Right renal pelvis (tissue), 4 donors: Measurements from ENCODE around the gene RPS27A. TPM values are rescaled to one million over a fixed set of nuclear protein-coding genes. Genes with fewer than 3 reads are reported as not detected.
"Not testable (repeated sequence)": the region's sequence is repeated elsewhere in the genome, so short reads cannot be mapped to it uniquely, and the experiment has no call there.

ENCODE experiments used
- DNase-seq, 4 donors: peaks; one replicate each; pipeline ENCODE4 v3.0.0-alpha.2; 2013; ENCODE audit warnings: low read depth in 4 of 4, low spot score in 3 of 4, missing footprints in 1 of 4
- polyA plus RNA-seq, 4 donors: library from polyadenylated mRNA; unstranded; fragments of 120-200 nt; gene quantifications; one replicate each; pipeline ENCODE4 v1.2.1, GENCODE V29; 2013; ENCODE audit not compliant: insufficient read length in 4 of 4

RPS27A gene
- 1,000 to 10,000 TPM; 1,624 to 1,922 (median 1,810) TPM for polyA plus RNA-seq

DNA sequence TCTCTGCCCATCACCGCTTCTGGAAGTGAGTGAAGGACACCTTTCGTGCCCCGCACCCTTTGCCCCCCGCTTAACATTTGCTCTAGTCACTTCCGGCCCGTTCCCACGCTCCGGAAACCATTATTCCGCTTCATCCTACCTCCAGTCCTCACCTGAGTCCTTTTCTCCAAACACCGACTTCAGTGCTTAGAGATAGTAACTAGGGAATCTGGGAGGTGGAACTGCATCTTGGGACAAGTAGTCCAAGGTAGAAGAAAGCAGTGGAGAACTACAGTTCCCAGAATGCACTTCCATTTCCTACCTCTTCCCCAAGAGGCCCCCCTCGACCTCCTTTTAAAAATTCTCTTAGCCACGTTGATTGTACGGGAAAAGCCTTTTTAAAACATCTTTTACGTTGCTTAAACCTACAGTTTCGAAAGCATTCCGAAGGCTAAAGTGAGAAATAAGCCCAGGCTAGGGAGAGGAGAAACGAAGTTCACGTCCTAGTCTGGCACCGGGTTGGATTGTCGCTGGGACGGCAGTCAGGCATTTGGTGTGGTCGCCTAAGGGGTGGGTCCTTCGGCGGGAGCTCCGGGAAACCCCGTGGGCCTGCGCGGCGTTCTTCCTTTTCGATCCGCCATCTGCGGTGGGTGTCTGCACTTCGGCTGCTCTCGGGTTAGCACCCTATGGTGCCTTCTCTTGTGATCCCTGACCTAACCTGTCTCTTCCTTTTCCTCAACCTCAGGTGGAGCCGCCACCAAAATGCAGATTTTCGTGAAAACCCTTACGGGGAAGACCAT is at the start of gene RPS27A, which contains the start of gene CLHC1:
Gene RPS27A (plus strand): TSS at position 605 of the 779 bp plus-strand sequence. CDS start 137 bp downstream, at position 742.
Gene CLHC1 (minus strand): TSS at position 210 of the 779 bp plus-strand sequence. CDS start 9,882 bp downstream, outside the sequence.
- DNase-seq, result peak; percentile 92 to 94 (median 92)

DNA sequence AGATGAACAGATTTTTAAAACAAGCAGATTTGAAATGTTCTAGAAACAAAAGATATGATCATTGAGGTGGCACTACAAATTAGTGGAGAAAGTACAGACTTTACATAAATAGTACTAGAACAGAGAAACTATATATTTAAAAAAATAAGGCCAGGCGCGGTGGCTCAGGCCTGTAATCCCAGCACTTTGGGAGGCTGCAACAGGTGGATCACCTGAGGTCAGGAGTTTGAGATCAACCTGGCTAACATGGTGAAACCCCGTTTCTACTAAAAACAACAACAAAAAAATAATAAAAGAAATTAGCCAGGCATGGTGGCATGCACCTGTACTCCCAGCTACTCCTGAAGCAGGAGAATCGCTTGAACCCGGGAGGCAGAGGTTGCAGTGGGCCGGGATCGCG is 45.7 kb upstream of the RPS27A start:
- not testable (repeated sequence) for DNase-seq

DNA sequence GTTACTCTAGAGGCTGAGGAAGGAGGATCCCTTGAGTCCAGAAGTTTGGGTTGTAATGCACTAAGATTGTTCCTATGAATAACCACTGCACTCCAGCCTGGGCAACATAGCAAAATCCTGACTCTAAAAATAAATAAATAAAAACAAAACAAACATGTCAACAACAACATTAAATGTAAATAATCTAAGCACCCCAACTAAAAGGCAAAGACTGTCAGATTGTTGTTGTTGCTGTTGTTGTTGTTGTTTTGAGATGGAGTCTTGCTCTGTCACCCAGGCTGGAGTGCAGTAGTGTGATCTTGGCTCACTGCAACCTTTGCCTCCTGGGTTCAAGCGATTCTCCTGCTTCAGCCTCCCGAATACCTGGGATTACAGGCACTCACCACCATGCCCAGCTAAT is 40.6 kb upstream of the RPS27A start:
- not testable (repeated sequence) for DNase-seq

DNA sequence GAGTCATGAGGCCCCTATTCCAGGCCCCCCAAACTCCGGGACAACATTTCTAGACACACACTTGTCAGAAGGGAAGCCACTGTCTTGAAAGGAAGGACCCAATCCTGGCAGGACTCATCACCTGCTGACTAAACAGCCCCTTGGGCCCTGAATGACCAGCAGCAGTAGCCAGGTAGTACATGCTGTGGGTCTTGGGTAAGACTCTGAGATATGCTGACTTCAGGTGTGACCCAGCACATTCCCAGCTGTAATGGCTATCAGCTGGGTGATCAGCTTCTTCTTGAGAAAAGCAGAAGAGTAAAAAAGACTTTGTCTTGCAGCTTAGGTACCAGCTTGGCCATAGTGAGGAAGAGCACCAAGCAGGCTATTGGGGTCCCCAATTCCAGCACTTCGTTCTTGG is 36.0 kb upstream of the RPS27A start:
- no peak for DNase-seq

DNA sequence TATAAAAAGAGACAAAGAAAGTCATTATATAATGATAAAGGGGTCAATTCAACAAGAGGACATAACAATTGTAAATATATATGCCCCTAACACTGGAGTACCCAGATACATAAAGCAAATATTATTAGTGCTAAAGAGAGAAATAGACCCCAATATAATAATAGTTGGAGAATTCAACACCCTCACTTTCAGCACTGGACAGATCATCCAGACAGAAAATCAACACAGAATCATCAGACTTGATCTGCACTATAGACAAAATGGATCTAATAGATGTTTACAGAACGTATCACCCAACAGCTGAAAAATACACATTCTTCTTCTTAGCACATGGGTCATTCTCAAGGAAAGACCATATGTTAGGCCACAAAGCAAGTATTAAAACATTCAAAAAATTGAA is 32.1 kb upstream of the RPS27A start:
- DNase-seq, result no peak

DNA sequence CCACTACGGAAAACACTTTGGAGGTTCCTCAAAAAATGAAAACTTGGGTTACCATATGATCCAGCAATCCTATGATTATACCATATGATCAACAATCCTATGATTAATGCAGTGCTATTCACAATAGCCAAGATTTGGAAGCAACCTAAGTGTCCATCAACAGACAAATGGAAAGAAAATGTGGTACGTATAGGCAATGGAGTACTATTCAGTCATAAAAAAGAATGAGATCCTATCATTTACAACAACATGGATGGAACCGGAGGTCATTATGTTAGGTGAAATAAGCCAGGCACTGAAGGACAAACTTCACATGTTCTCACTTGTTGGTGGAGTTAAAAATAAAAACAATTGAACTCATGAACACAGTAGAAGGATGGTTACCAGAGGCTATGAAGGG is 28.0 kb upstream of the RPS27A start:
- DNase-seq, result no peak

DNA sequence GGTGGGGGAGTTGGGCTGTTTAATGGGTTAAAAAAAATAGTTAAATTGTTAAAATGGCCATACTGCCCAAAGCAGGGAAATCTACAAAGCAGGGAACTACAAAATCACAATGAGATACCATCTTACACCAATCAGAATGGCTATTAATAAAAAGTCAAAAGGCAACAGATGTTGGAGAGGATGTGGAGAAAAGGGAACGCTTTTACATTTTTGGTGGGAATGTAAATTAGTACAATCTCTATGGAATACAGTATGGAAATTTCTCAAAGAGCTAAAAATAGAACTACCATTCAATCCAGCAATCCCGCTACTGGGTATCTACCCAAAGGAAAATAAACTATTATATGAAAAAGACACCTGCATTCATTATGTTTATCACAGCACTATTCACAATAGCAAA is 27.5 kb upstream of the RPS27A start:
- DNase-seq, result no peak

DNA sequence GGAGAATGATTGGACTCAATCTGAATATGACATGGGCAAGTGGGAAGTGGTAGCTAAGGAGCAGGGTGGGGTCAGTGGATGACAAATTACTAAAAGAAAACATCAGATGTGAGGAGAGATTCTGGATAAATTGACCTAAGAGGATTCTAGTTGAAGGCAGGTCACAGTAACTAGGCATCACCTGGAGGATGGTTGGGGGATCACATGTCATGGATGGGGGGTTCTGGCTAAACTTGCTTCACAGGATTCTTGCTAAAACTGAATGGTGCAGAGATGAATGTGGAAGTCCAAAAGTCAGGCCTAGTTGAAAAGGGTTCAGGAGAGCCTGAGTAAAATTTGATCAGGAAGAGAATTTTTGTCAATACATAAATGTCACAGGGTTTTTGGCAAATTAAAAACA is 18.7 kb upstream of the RPS27A start:
- no peak for DNase-seq

DNA sequence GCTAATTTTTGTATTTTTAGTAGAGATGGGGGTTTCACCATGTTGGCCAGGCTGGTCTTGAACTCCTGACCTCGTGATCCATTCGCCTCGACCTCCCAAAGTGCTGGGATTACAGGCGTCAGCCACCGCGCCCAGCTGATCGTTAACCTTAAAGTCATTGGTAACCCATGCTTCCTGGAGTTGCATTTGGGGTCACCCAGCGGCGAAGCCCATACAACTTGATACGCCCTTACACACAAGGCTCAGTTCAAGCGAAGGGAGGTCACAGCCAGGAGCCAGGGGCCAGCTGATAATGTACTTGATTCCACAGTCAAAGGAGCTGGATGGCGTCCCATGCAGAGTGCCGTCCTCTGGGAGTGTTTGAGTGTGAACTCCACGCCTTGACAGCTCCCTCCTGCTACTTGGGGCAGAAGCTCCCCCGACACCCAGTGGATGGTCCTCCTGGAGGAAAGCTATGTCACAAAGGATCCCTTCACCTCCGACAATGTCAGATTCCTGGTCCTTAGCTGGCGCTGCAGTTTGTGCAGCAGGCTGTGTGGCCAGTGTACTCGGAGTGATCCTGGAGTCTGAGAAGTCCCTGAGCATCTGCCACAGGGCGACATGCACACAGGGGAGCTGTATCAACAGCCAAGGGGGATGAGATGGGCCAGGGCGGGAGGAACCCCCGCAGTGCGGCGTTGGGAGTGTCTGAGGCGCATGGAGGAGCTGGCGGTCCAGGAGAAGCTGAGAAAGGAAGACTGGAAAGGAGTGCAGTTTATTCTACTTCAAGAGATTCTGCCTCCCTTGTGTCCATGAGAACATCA is 8.3 kb upstream of the RPS27A start:
- DNase-seq, result no peak

DNA sequence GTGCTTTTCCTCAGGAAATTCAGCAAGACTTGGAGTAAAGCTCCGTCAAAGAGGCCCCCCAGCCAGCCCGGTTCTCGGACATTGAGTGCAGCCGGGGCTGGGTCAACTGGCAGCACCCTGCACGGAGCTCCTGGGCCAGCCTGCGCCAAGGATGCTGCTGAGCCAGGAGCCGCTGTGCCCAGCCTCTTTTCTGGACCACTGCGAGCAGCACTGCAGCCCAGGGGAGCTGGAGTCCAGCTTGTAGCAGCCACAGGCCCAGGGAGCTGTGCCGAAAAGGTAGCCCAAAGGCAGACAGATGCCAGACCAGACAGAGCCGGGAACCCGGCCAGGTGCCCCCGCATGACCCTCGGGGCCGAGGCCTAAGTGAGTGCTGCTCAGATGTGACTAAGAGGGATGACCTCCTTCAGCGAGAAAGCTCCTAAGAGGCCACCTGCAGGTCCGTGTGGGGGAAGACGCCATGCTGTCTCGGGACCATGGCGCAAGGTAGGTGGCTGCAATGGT is 7.7 kb upstream of the RPS27A start:
- no peak for DNase-seq

DNA sequence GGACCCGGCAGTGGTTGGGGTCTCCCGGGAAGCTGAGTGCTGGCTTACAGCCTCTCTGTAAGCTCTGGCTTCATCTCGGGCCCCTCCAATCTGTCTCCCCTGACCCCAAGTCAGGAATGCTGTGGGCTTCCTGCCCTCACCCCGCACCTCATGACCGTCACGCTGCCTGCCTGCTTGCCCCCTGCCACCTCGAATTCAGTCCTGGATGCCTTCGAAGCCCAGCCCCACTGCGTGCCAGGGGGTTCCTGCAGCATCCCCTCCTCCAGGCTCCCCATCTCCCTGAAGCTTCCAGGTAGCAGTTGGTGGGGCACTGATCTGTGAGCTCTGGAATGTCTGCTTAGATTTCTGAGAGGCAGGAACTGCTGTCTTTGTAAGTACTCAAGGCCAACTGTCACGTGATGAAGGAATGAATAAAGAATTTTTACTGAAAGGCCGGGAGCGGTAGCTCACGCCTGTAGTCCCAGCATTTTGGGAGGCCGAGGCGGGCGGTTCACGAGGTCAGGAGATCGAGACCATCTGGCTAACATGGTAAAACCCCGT is 6.9 kb upstream of the RPS27A start:
- DNase-seq, result no peak

DNA sequence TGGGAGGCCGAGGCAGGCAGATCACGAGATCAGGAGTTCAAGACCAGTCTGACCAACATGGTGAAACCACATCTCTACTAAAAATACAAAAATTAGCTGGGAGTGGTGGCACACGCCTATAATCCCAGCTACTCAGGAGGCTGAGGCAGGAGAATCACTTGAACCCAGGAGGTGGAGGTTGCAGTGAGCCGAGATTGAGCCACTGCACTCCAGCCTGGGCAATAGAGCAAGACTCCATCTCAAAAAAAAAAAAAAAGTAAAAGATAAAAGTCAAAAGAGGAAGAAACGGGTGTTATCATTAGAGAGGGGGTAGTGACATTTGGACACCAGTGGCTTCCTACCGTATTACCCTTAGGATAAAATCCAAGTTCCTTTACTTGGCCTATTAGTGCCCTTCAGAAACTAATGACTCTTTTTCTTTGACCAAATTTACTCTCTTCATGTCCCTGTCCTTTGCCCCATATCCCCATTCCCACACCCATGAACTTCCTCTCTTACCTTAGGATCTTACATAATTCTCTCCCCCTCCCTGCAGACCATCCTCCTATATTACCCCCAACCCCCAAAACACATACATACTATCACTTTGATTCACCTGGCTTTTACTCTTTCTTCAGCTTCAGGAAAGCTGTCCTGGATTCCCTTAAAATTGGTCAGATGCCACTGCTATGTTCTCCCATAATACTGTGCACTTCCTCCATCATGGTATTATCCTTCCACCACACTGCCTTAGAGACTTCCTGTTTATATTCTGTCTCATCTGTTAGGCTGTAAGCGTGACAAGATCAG is 4.9 kb upstream of the RPS27A start:
- not testable (repeated sequence) for DNase-seq

DNA sequence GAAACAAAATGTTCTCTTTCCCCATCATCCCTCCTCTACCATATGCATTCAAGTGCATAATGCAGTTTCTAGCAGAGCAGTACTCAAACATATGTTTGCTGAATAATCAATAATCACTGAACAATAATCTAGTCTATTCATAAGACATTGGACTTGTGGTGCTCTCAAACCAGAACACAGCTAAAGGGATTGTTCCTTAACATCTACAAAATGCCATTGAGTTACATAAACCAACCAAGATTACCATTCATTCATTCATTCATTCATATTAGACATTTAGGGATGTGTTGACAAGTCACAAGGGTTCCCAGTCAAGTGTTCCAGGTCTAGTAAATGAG is 4.3 kb upstream of the RPS27A start:
- DNase-seq, result no peak

DNA sequence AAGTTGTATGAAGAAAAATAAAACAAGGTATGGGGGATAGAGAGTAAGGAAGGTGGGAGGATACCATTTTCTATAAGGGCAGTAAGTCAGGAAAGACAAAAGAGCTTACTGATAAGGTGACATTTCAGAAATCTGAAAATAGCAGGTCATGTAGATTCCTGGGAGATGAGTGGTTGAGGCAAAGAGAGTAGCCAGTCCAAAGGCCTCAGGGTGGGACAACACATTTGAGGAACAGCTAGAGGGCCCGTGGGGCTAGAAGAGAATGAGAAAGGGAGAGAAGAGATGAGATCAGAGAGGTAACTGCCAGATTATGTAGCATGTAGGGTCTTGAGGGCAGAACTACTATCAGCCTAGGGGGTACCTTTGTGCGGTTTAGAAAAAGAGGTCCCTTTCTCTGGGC is 3.3 kb upstream of the RPS27A start:
- no peak for DNase-seq

DNA sequence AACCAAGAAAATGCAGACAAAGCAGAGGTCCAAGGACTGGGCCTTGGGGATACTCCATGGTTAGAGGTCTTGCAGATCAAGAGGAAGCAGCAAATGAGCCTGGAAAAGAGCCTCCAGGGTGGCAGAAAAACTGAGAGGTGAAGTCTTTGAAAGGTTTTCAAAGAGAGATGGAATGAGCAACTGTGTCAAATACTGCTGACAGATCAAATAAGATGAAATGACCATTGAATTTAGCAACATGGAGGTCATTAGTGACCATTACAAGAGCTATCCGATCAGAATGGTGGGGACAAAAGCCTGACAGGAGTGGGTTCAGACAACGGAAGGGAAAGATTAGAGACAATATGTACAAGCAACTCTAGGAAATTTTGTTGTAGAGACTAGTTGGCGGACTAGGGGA is 1.9 kb upstream of the RPS27A start:
- DNase-seq, result no peak

DNA sequence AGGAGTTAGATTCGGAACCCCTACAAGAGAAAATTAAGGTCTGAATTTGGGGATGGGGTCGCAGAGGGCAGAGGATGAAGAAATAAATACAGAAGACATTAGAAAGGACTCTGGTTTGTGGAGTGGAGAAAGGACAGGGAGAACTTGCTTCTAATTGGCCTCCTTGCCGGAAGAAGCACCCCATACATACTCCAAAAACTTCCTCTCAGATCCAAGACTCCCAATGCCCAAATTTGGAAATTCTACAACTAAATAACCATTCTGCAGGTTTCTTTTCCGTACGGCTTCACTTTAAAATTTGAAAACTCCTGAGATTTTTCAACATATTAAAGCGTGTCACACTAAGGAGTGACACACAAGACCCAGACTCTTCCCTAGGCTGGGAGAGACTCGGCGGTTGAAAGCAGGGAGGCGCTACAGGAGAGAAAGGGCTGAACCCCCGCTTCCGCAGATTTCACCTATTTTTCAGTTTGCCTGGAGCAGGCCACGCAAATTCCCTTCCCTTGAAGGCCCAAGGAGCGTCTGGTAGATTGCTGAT is 873 bp upstream of the RPS27A start:
- DNase-seq, result no peak

DNA sequence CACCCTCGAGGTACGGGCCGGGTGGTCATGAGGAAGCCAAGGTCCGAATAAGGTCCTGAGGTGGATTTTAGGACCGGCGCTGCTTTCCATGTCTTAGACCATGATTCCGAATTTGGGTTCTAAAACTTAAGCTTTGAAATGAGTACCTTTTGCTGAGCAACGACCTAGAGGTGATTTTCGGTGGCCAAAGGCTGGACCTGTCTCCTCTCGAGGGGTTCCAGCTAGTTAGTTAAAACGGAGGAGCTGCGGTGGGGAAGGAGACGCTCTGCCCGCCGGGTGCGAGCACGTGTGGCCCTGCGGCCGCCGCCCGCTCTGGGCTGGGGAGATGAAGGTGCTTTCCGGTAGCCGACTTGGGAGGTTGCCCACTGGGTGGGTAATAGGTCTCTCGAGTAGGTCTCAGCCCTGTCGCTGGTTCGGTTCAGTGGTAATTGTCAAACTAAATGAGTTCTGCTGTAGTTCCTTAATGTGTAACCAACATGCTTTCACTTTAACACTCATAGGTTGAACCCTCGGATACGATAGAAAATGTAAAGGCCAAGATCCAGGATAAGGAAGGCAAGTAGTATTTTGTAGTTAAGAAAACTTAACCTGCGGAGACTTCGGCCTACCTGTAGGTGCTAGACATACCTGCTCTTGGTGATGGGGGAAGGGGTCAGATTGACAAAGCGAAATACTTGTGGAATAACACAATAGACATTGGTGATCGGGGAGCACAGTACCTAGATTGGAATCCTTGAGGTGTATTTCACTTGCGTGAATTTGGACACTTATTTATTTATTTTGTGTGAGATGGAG is 572 bp downstream of the RPS27A start:
- no peak for DNase-seq

DNA sequence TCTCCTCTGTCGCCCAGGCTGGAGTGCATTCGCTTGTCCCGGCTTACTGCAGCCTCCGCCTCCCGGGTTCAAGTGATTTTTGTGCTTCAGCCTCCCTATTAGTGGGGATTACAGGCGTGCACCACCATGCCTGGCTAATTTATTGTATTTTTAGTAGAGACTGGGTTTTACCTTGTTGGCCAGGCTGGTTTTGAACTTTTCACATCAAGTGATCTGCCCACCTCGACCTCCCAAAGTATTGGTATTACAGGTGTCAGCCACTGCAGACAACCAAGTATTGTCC is 1.1 kb downstream of the RPS27A start:
- no peak for DNase-seq

DNA sequence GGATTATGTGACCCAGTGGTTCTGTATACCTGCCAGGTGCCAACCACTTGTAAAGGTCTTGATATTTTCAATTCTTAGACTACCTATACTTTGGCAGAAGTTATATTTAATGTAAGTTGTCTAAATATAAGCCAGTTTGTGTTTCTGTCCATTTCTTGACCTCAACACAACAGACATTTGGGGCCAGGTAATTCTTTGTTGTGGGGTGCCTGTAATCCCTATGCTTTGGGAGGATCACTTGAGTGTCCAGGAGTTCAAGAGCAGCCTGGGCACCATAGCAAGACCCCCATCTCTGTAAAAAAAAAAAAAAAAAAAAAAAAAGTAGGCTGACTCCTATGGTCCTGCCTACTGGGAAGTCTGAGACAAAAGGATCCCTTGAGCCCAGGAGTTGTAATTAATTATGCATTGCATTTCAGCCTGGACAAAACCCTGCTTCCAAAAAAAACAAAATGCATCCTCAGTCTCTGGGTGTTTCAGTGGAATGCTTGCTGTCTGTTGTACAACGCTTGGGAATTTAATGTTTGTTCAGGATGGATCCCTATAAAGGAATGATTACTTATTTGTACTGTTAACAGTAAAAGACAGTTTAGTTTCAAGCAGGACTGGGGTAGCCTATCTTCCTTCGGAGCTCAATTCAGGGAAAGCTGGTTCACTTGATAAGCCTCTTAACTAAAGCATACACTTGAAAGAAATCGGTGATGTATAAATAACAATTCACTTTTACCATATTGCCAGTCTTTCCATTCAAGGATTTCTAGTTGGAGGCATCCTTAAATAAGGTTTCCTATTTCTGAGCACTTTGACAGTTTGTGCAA is 3.4 kb downstream of the RPS27A start:
- DNase-seq, result no peak
